Liver (tissue), 9 donors: ENCODE results near the gene POLA1. TPM values are rescaled to one million over a fixed set of nuclear protein-coding genes. Genes with fewer than 3 reads are reported as not detected.

ENCODE experiments used
- DNase-seq: peaks from one replicate; pipeline ENCODE4 v3.0.0-alpha.2; 2017; ENCODE audit warnings: low spot score
- H3K27ac ChIP-seq, 2 donors: one replicate each; pipeline ENCODE4 v1.7.0; 2013; ENCODE audit warnings: inconsistent platforms in 2 of 2, low read length in 2 of 2, control low read depth in 1 of 2, low read depth in 1 of 2, mild to moderate bottlenecking in 1 of 2
- H3K27me3 ChIP-seq, 4 donors: one replicate each; pipeline versions ENCODE4 v1.6.1 to v1.7.0; 2013; ENCODE audit warnings: low read length in 3 of 4, inconsistent platforms in 1 of 4, mild to moderate bottlenecking in 1 of 4, moderate library complexity in 1 of 4; ENCODE audit not compliant: control insufficient read depth in 4 of 4, insufficient read depth in 4 of 4
- H3K36me3 ChIP-seq, 4 donors: one replicate each; pipeline versions ENCODE4 v1.6.1 to v1.7.0; 2013; ENCODE audit warnings: low read length in 3 of 4, mild to moderate bottlenecking in 3 of 4, low read depth in 1 of 4, moderate library complexity in 1 of 4; ENCODE audit not compliant: control insufficient read depth in 4 of 4, insufficient read depth in 3 of 4
- H3K4me1 ChIP-seq, 4 donors: one replicate each; pipeline versions ENCODE4 v1.6.1 to v1.7.0; 2013; ENCODE audit warnings: low read length in 3 of 4, mild to moderate bottlenecking in 3 of 4, moderate library complexity in 1 of 4; ENCODE audit not compliant: control insufficient read depth in 4 of 4, insufficient read depth in 4 of 4
- H3K4me3 ChIP-seq, 3 donors: one replicate each; pipeline versions ENCODE4 v1.6.1 to v1.7.0; 2013; ENCODE audit warnings: low read length in 3 of 3, control low read depth in 1 of 3, low read depth in 1 of 3, mild to moderate bottlenecking in 1 of 3
- H3K9ac ChIP-seq, 2 donors: one replicate each; pipeline ENCODE4 v1.7.0; 2013; ENCODE audit warnings: low read length in 2 of 2, mild to moderate bottlenecking in 2 of 2, moderate library complexity in 2 of 2, control low read depth in 1 of 2, low read depth in 1 of 2
- H3K9me3 ChIP-seq, 4 donors: one replicate each; pipeline versions ENCODE4 v1.6.1 to v1.7.0; 2013; ENCODE audit warnings: low read length in 3 of 4; ENCODE audit not compliant: control insufficient read depth in 4 of 4
- EGR1 ChIP-seq, 2 donors: IDR thresholded peaks; 2 replicates each; pipeline ENCODE4 v1.6.1; 2016 to 2018; ENCODE audit warnings: antibody characterized with exemption in 2 of 2, low read depth in 2 of 2
- HNF4A ChIP-seq, 2 donors: conservative IDR thresholded peaks; 2 replicates each; pipeline ENCODE4 v1.6.1; 2016; ENCODE audit warnings: antibody characterized with exemption in 2 of 2, mild to moderate bottlenecking in 2 of 2
- HNF4G ChIP-seq: IDR thresholded peaks from 2 replicates; pipeline ENCODE4 v1.6.1; 2016; ENCODE audit warnings: antibody characterized with exemption
- JUND ChIP-seq, 2 donors: IDR thresholded peaks; 2 replicates each; pipeline ENCODE4 v1.6.1; 2016; ENCODE audit warnings: antibody characterized with exemption in 2 of 2
- NR2F2 ChIP-seq: IDR thresholded peaks from 2 replicates; pipeline ENCODE4 v1.6.1; 2016; ENCODE audit warnings: antibody characterized with exemption
- RXRA ChIP-seq, 2 donors: IDR thresholded peaks; 2 replicates each; pipeline ENCODE4 v1.6.1; 2017 to 2018; ENCODE audit warnings: antibody characterized with exemption in 2 of 2, mild to moderate bottlenecking in 1 of 2
- SP1 ChIP-seq: IDR thresholded peaks from 2 replicates; pipeline ENCODE4 v1.6.1; 2018; ENCODE audit warnings: antibody characterized with exemption, mild to moderate bottlenecking
- TAF1 ChIP-seq: conservative IDR thresholded peaks from 2 replicates; pipeline ENCODE4 v1.6.1; 2016; ENCODE audit warnings: antibody characterized with exemption, mild to moderate bottlenecking
- WGBS: extraction: QIAGEN DNeasy Blood & Tissue Kit; methylation state at CpG from one replicate; pipeline ENCODE4 v1.1.7; 2013; 5-methylcytosine and 5-hydroxymethylcytosine counted together
- polyA plus RNA-seq, 2 donors: library from polyadenylated mRNA; stranded (reverse) in 1 of 2; unstranded in 1 of 2; fragments of 200-250 nt in 1 of 2; fragments of >200 nt in 1 of 2; fragmentation: Nextera tagmentation in 1 of 2; extraction: Ambion mirVana in 1 of 2; gene quantifications; one replicate each; pipeline versions ENCODE4 v1.2.1 to v1.2.3, GENCODE V29; 2013 to 2015
- total RNA-seq, 2 donors: library from RNA; depleted of rRNA; stranded (reverse); fragments of >200 nt; gene quantifications; one replicate each; pipeline ENCODE4 v1.2.3, GENCODE V29; 2014
- TF ChIP-seq, protein P1 (sequence below): fragments of 150-350 bp; IDR thresholded peaks from 2 replicates; pipeline ENCODE4 v1.5.1; 2017; ENCODE audit warnings: improper control_type of control experiment, low read depth, low read length; ENCODE audit not compliant: missing input control
- TF ChIP-seq, protein P2 (sequence below): IDR thresholded peaks from 2 replicates; pipeline ENCODE4 v1.6.1; 2016; ENCODE audit warnings: antibody characterized with exemption
- TF ChIP-seq, protein P3 (sequence below): IDR thresholded peaks from 2 replicates; pipeline ENCODE4 v1.6.1; 2016; ENCODE audit warnings: antibody characterized with exemption
- TF ChIP-seq, protein P4 (sequence below): IDR thresholded peaks from 2 replicates; pipeline ENCODE4 v1.6.1; 2016; ENCODE audit warnings: antibody characterized with exemption, mild to moderate bottlenecking
- donor health status: healthy.
- donor health status: healthy.
- donor health status: healthy.
- donor health status: healthy.
- donor health status: healthy.

Gene POLA1
- total and polyA plus RNA-seq, 4 donors = 0.93 to 12.7 (median 4.3) TPM

DNA sequence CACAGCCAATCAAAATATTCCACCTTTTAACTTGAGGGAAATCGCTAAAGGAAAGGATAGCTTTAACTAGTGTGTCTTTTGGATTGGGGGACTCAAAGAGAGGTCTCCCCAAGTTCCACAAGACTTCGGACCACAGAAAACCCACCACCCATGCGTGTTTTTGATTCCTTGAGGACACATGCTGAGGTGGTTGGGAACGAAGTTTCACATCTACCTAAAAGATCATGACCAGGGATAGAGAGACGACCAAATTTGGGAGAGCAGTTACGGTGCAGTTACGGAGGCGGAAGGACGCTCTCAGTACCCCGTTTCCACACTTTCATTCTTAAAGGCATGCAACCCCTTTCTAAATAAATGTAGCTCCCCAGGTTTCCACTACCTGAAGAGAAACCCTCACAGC is 47.7 kb upstream of the POLA1 start:
- H3K4me1 ChIP-seq = peaks cover 0 to 4% (median 2%) of the 10 kb centered on the region in 4 donors
- TF ChIP-seq, protein P1, sequence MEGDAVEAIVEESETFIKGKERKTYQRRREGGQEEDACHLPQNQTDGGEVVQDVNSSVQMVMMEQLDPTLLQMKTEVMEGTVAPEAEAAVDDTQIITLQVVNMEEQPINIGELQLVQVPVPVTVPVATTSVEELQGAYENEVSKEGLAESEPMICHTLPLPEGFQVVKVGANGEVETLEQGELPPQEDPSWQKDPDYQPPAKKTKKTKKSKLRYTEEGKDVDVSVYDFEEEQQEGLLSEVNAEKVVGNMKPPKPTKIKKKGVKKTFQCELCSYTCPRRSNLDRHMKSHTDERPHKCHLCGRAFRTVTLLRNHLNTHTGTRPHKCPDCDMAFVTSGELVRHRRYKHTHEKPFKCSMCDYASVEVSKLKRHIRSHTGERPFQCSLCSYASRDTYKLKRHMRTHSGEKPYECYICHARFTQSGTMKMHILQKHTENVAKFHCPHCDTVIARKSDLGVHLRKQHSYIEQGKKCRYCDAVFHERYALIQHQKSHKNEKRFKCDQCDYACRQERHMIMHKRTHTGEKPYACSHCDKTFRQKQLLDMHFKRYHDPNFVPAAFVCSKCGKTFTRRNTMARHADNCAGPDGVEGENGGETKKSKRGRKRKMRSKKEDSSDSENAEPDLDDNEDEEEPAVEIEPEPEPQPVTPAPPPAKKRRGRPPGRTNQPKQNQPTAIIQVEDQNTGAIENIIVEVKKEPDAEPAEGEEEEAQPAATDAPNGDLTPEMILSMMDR = no peak
- no peak for TF ChIP-seq RXRA (IDR thresholded peaks at IDR 0.05)
- TF ChIP-seq HNF4G = no peak
- no peak for TF ChIP-seq SP1
- TF ChIP-seq, protein P2, sequence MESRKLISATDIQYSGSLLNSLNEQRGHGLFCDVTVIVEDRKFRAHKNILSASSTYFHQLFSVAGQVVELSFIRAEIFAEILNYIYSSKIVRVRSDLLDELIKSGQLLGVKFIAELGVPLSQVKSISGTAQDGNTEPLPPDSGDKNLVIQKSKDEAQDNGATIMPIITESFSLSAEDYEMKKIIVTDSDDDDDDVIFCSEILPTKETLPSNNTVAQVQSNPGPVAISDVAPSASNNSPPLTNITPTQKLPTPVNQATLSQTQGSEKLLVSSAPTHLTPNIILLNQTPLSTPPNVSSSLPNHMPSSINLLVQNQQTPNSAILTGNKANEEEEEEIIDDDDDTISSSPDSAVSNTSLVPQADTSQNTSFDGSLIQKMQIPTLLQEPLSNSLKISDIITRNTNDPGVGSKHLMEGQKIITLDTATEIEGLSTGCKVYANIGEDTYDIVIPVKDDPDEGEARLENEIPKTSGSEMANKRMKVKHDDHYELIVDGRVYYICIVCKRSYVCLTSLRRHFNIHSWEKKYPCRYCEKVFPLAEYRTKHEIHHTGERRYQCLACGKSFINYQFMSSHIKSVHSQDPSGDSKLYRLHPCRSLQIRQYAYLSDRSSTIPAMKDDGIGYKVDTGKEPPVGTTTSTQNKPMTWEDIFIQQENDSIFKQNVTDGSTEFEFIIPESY = no peak

DNA sequence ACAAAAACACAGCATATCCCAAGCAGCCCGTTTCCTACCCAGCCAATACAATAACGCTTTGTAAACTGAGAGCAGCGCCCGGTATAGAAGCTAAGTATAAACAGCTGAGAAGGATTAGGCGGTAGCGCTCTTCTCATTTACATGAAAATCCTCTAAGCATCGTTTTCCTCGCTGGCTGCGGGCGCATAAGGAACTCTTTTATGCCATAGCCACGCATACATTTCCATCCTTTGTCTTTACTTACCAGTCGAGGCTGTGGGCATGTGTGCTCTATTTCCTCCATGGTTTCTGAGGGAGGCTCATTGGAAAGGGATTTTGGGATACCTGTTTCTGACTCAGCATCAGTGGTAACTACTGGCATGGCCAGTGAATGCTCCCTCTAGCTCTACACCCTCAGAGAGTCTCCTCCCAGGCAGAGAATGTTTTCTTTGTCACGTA is 47.0 kb upstream of the POLA1 start:
- TF ChIP-seq EGR1 (IDR thresholded peaks at IDR 0.05; ENCODE audit: low read depth in 2 of 2) (no peak), HNF4G (no peak), NR2F2 (no peak), TAF1 (no peak), JUND (IDR thresholded peaks at IDR 0.05) (no peak), HNF4A (conservative IDR thresholded peaks at IDR 0.05) (no peak)
- TF ChIP-seq, protein P2 = no peak
- TF ChIP-seq, protein P3, sequence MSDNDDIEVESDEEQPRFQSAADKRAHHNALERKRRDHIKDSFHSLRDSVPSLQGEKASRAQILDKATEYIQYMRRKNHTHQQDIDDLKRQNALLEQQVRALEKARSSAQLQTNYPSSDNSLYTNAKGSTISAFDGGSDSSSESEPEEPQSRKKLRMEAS = no peak
- TF ChIP-seq, protein P4, sequence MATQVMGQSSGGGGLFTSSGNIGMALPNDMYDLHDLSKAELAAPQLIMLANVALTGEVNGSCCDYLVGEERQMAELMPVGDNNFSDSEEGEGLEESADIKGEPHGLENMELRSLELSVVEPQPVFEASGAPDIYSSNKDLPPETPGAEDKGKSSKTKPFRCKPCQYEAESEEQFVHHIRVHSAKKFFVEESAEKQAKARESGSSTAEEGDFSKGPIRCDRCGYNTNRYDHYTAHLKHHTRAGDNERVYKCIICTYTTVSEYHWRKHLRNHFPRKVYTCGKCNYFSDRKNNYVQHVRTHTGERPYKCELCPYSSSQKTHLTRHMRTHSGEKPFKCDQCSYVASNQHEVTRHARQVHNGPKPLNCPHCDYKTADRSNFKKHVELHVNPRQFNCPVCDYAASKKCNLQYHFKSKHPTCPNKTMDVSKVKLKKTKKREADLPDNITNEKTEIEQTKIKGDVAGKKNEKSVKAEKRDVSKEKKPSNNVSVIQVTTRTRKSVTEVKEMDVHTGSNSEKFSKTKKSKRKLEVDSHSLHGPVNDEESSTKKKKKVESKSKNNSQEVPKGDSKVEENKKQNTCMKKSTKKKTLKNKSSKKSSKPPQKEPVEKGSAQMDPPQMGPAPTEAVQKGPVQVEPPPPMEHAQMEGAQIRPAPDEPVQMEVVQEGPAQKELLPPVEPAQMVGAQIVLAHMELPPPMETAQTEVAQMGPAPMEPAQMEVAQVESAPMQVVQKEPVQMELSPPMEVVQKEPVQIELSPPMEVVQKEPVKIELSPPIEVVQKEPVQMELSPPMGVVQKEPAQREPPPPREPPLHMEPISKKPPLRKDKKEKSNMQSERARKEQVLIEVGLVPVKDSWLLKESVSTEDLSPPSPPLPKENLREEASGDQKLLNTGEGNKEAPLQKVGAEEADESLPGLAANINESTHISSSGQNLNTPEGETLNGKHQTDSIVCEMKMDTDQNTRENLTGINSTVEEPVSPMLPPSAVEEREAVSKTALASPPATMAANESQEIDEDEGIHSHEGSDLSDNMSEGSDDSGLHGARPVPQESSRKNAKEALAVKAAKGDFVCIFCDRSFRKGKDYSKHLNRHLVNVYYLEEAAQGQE = no peak
- Histone ChIP-seq H3K36me3 (no peaks in the 10 kb centered on the region), H3K9me3 (no peaks in the 10 kb centered on the region), H3K4me3 (no peak overlapping the region), H3K4me1 (peaks cover 0 to 4% (median 2%) of the 10 kb centered on the region in 4 donors), H3K27me3 (peaks cover 0 to 7% (median 1%) of the 10 kb centered on the region in 4 donors), H3K9ac (no peak overlapping the region), H3K27ac (no peak overlapping the region)
- DNase-seq = no peak
- WGBS = 7% methylated on average over 13 of the region's 13 CpGs

More for the DNA sequence above, 47.7 kb upstream of the POLA1 start:
- H3K4me3 ChIP-seq = no peak overlapping the region
- peaks cover 0 to 7% (median 1%) of the 10 kb centered on the region in 4 donors for H3K27me3 ChIP-seq
- no peak overlapping the region for H3K9ac ChIP-seq
- no peak overlapping the region for H3K27ac ChIP-seq
- no peak for DNase-seq
- no peaks in the 10 kb centered on the region for H3K9me3 ChIP-seq
- 18% methylated on average over 10 of the region's 10 CpGs for WGBS
- no peaks in the 10 kb centered on the region for H3K36me3 ChIP-seq
